Colonic mucosa (tissue), 4 donors: ENCODE data around the gene PMS1. TPM values are rescaled to one million over a fixed set of nuclear protein-coding genes. Genes with fewer than 3 reads are reported as not detected.

ENCODE experiments used
- DNase-seq: peaks from one replicate; pipeline ENCODE4 v3.0.0-alpha.2; 2020
- H3K27ac ChIP-seq: fragments of 200-600 bp; one replicate; pipeline ENCODE4 v1.8.0; 2021
- H3K27me3 ChIP-seq: fragments of 200-600 bp; one replicate; pipeline ENCODE4 v1.8.0; 2021
- H3K36me3 ChIP-seq: fragments of 200-600 bp; one replicate; pipeline ENCODE4 v1.8.0; 2021
- H3K4me1 ChIP-seq: fragments of 200-600 bp; one replicate; pipeline ENCODE4 v1.8.0; 2021; ENCODE audit warnings: mild to moderate bottlenecking
- H3K4me3 ChIP-seq: fragments of 200-600 bp; one replicate; pipeline ENCODE4 v1.8.0; 2021
- H3K9ac ChIP-seq, 2 donors: one replicate each; pipeline ENCODE4 v1.7.0; 2013; ENCODE audit warnings: control low read depth in 2 of 2, low read depth in 2 of 2, low read length in 2 of 2
- H3K9me3 ChIP-seq: fragments of 200-600 bp; one replicate; pipeline ENCODE4 v1.8.0; 2021
- CTCF ChIP-seq: fragments of 200-600 bp; IDR thresholded peaks from one replicate; pipeline ENCODE4 v1.8.0; 2022; ENCODE audit warnings: antibody characterized with exemption, mild to moderate bottlenecking
- intact Hi-C: fragments of 100-400 bp; cut with DNase I; formaldehyde crosslinking; loops from one replicate; pipeline ENCODE4 v1.14.1; 2022
- total RNA-seq, 2 donors: library from RNA; stranded (reverse); fragmentation: NEBNext Ultra II Directional in 1 of 2; extraction: Animal tissue kit (Norgen Biotek cat#: 25700) in 1 of 2; gene quantifications; one replicate each; pipeline ENCODE4 v1.2.1, GENCODE V29; 2021
- donor health status: healthy.
- donor health status: DM: no; HTN: no; CAD: no.
- donor health status: DM: no; HTN: no; CAD: no.

The PMS1 gene
- total RNA-seq, 2 donors from 2014 or later = 11.2 to 14.3 TPM

- no peak overlapping the region for H3K27ac ChIP-seq
- H3K9me3 ChIP-seq = no peaks in the 10 kb centered on the region
- H3K4me3 ChIP-seq = no peak overlapping the region
- H3K36me3 ChIP-seq = no peaks in the 10 kb centered on the region
- intact Hi-C loops = no loop called here
- DNase-seq = no peak
- no peak for TF ChIP-seq CTCF
- no peaks in the 10 kb centered on the region for H3K4me1 ChIP-seq
- no peaks in the 10 kb centered on the region for H3K27me3 ChIP-seq
- H3K9ac ChIP-seq = no peak overlapping the region
These were observed 84.6 kb downstream of the PMS1 start for GRCh38 chr2:189868896-189869295.

- Histone ChIP-seq H3K4me1 (no peaks in the 10 kb centered on the region), H3K27ac (no peak overlapping the region)
These were observed 86.3 kb downstream of the PMS1 start for GRCh38 chr2:189870381-189871085.

GRCh38 chr2:189873696-189874095 is 89.4 kb downstream of the PMS1 start:
- no peak for TF ChIP-seq CTCF
- H3K9me3 ChIP-seq = no peaks in the 10 kb centered on the region
- no peaks in the 10 kb centered on the region for H3K4me1 ChIP-seq
- DNase-seq = no peak
- intact Hi-C loops = no loop called here
- no peaks in the 10 kb centered on the region for H3K36me3 ChIP-seq
- H3K27me3 ChIP-seq = no peaks in the 10 kb centered on the region
- H3K9ac ChIP-seq = no peak overlapping the region
- no peak overlapping the region for H3K4me3 ChIP-seq
- no peak overlapping the region for H3K27ac ChIP-seq

More at GRCh38 chr2:189870381-189871085, 86.3 kb downstream of the PMS1 start:
- H3K36me3 ChIP-seq = no peaks in the 10 kb centered on the region
- no peak overlapping the region for H3K9ac ChIP-seq
- H3K9me3 ChIP-seq = no peaks in the 10 kb centered on the region
- TF ChIP-seq CTCF = no peak
- DNase-seq = no peak
- no peak overlapping the region for H3K4me3 ChIP-seq
- H3K27me3 ChIP-seq = no peaks in the 10 kb centered on the region
- intact Hi-C loops = no loop called here

GRCh38 chr2:189874586-189875320 is 90.5 kb downstream of the PMS1 start:
- intact Hi-C loops = no loop called here
- Histone ChIP-seq H3K4me1 (no peaks in the 10 kb centered on the region), H3K9me3 (no peaks in the 10 kb centered on the region), H3K27me3 (no peaks in the 10 kb centered on the region), H3K9ac (no peak overlapping the region), H3K36me3 (no peaks in the 10 kb centered on the region), H3K4me3 (no peak overlapping the region), H3K27ac (no peak overlapping the region)
- DNase-seq = no peak
- TF ChIP-seq CTCF = no peak

GRCh38 chr2:189876271-189876670 is 92.0 kb downstream of the PMS1 start:
- Histone ChIP-seq H3K4me3 (no peak overlapping the region), H3K9ac (no peak overlapping the region), H3K9me3 (no peaks in the 10 kb centered on the region), H3K27me3 (no peaks in the 10 kb centered on the region), H3K4me1 (no peaks in the 10 kb centered on the region), H3K36me3 (no peaks in the 10 kb centered on the region), H3K27ac (no peak overlapping the region)
- no peak for DNase-seq
- intact Hi-C loops = no loop called here
- TF ChIP-seq CTCF = no peak
